ENCODE data around the gene COG1.
A peak's percentile ranks its signal among the peaks of the same experiment; 100 is the strongest.

Gene COG1

DNA sequence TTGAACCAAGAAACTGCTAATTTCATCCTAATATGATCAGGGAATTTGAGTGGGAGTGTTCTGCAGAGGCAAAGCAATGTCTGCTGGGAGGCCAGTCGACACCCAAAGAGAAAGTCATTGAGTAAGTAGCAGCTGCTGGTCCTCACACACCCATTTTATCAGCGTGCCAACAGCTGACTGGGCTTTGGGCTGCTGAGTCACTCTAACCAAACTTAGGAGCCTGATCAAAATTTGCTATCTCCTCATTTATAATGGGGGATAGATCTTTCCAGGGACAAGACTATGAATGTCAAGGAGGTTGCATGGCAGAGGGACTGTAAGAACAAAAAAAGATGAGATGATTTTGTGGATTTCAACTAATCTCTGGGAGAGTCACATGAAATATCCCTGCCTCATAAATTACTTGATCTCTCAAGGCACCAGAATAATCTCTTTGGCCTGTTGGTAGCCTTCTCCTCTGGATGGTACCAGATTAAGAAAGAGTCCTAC lies 35.9 kb downstream of the COG1 start:
- DNase-seq (ENCODE audit: low spot score) = peak; percentile 68

- DNase-seq (ENCODE audit: low spot score) = no peak
Measured at GRCh38 chr17:73230088-73230487, 37.2 kb downstream of the COG1 start.

DNA sequence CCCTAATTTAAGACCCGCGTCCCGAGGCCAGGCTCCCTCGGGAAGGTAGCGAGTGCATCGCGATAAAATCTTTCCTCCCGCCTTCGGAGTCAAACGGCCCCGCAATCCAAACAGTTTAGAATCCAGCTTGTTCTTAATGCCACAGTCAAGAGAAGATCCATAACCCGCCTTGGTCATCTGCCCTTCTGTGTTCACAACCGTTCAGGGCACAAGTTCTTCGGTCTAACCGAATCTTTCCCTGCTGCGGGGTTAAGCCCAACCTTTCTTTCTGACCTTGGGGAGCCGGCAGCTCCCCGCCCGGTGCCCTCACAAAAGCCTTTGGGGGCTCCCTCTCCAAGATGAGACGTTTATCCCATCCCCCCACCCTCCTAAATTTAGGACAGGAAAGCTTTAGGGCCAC lies 38.5 kb downstream of the COG1 start:
- peak; percentile 40 for DNase-seq (ENCODE audit: low spot score)

GRCh38 chr17:73231841-73232586 lies 39.2 kb downstream of the COG1 start:
- DNase-seq (ENCODE audit: low spot score) = peak; percentile 98

DNA sequence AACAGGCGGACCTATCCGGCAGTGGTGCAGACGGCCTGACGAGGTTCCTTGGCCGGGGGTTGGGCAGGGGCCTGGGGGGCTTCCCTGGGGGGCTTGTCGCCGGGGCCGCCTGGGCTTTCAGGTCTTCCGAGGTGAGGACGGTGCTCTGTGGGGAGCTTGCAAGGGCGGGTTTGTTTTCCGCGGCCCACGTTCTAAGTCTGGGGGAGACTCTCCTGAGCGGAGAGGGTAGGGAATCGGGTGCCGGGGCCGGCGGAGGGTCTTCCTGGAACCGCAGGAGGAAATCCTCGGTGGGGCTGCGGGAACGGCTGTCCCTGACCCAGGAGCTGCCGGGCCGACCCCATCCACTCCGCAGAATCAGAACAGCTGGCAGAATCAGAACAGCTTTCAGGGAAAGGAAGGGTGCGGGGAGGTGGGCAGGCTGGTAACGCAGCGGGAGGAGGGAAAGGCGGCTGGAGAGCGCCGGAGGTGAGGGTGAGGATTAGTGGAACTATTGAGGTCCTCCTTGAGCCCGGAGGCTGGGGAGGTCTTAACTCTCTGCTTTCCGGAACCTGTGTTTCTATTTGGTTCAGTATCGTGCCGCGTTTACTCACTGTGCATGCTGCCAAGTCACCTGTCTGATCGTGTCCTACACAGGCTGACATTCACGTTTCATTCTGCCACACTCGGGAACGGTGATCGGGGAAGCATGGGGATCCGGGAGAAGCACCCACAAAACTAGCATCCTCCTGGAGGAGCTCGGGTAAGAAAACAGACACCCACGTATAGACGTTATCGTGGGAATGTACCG lies 39.9 kb downstream of the COG1 start:
- DNase-seq (ENCODE audit: low spot score) = no peak

DNA sequence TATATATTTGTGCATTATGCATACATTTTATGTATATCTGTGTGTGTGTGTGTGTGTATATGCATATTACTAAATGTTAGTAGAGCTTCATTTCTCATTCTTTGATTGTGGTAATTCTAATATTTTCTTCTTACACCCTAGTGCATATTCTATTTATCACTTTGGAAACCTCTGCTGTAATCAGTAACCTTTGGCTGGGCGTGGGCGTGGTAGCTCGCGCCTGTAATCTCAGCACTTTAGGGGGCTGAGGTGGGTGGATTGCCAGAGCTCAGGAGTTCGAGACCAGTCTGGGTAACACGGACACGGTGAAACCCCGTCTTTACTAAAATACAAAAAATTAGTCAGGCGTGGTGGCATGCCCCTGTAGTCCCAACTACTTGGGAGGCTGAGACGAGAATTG lies 41.9 kb downstream of the COG1 start:
- DNase-seq (ENCODE audit: low spot score) = no peak

GRCh38 chr17:73237714-73238113 lies 44.9 kb downstream of the COG1 start:
- DNase-seq (ENCODE audit: low spot score) = no peak

GRCh38 chr17:73240561-73240960 lies 47.7 kb downstream of the COG1 start:
- no peak for DNase-seq (ENCODE audit: low spot score)

GRCh38 chr17:73247726-73248125 lies 54.9 kb downstream of the COG1 start:
- no peak for DNase-seq (ENCODE audit: low spot score)

DNA sequence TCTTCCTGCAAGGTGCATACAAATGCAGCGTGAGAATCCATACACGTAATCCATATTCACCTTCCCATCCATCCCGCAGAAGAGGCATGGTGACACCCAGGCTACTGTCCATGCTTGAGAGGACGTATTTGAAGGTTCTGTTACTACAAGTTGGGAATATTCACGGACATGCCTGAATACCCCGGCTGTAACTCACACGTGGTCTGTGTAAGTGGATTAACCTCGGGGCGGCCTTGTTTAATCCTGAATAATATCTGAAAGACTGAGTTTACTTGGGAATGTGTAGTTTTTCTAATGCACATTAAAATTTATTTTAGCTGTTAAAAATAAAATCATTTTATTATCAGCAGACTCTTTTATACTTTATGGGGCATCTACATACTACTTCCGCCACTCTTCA lies 55.7 kb downstream of the COG1 start:
- no peak for DNase-seq (ENCODE audit: low spot score)

DNA sequence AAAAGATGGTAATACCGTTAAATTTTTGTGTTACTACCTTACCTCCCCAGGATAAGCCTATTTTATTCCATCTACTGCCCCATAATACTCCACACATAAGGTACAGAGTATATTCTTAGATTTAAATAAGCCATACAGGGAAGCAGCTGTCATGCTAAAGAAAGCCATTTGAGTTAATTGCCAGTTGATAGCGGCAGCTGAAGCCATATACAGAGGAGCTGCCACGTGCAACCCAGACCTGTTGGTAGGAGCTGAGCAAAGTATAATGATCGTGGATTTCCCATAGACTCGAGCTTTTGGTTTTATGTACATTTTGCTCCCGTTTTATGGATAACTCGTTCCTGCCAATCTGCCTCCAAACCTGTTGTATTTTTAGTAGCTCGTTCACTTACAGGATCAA lies 56.8 kb downstream of the COG1 start:
- no peak for DNase-seq (ENCODE audit: low spot score)

- no peak for DNase-seq (ENCODE audit: low spot score)
Measured at GRCh38 chr17:73250851-73251640, 58.2 kb downstream of the COG1 start.

DNA sequence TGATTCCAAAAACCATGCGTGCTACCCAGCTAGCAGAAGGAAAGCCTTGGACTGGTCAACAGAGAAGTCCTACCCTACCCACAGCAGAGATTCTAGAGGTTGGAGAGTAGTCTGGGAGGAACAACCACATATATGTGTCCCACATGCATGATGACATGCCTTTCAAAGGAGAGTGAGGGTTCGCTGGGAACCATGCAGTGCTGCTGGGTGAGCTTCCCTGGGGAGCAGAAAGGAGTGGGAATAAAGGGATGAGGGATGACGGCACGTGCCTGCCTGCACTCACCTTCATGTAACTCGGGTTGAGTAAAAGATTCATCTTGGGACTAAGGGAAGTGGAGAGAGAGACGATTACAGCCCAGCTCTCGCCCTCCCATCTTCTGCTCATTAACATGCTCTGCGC lies 59.0 kb downstream of the COG1 start:
- DNase-seq (ENCODE audit: low spot score) = no peak

GRCh38 chr17:73255671-73256181 lies 62.9 kb downstream of the COG1 start:
- peak; percentile 64 for DNase-seq (ENCODE audit: low spot score)

GRCh38 chr17:73256220-73256619 lies 63.4 kb downstream of the COG1 start:
- DNase-seq (ENCODE audit: low spot score) = no peak

GRCh38 chr17:73257516-73257915 lies 64.7 kb downstream of the COG1 start:
- no peak for DNase-seq (ENCODE audit: low spot score)

All from COLO829 (cell line).